Kasumi-1 (cell line): ENCODE results near the gene EFCAB7.

Experiments
- DNase-seq, 2 experiments: peaks; one replicate each; lab custom pipeline; 2025; lab: John Stamatoyannopoulos, UW

The EFCAB7 gene

GRCh38 chr1:63522891-63523728 lies at the start of gene EFCAB7, which contains the start of gene ITGB3BP:
TSS of gene EFCAB7 (plus strand) at chr1:63523525. CDS start at chr1:63525573, 2,048 bp downstream.
TSS of gene ITGB3BP (minus strand) at chr1:63523225. CDS start at chr1:63523133, 92 bp downstream.
- peak; percentile 89 to 98 for DNase-seq

GRCh38 chr1:63475761-63476160 lies 47.6 kb upstream of the EFCAB7 start:
- DNase-seq, result no peak

- no peak for DNase-seq
These were observed 43.3 kb upstream of the EFCAB7 start for GRCh38 chr1:63480057-63480456.

GRCh38 chr1:63486629-63487028 lies 36.7 kb upstream of the EFCAB7 start:
- no peak for DNase-seq

- DNase-seq, result no peak
These were observed 35.8 kb upstream of the EFCAB7 start for GRCh38 chr1:63487336-63488065.

GRCh38 chr1:63497577-63497976 lies 25.7 kb upstream of the EFCAB7 start:
- DNase-seq, result no peak

GRCh38 chr1:63498106-63498505 lies 25.2 kb upstream of the EFCAB7 start:
- no peak for DNase-seq

GRCh38 chr1:63501256-63501655 lies 22.1 kb upstream of the EFCAB7 start:
- DNase-seq, result no peak

- no peak for DNase-seq
These were observed 16.5 kb upstream of the EFCAB7 start for GRCh38 chr1:63506782-63507181.

- DNase-seq, result no peak
These were observed 13.6 kb upstream of the EFCAB7 start for GRCh38 chr1:63509718-63510117.

- DNase-seq, result no peak
These were observed 10.7 kb upstream of the EFCAB7 start for GRCh38 chr1:63512584-63512983.

GRCh38 chr1:63516629-63517028 lies 6.7 kb upstream of the EFCAB7 start:
- no peak for DNase-seq

- peak; percentile 37 to 40 for DNase-seq
These were observed 413 bp downstream of the EFCAB7 start for GRCh38 chr1:63523738-63524137.

- no peak for DNase-seq
These were observed 876 bp downstream of the EFCAB7 start for GRCh38 chr1:63524201-63524600.

GRCh38 chr1:63532727-63533126 lies 9.4 kb downstream of the EFCAB7 start:
- no peak for DNase-seq

GRCh38 chr1:63533931-63534330 lies 10.6 kb downstream of the EFCAB7 start:
- no peak for DNase-seq

- DNase-seq, result no peak
These were observed 11.1 kb downstream of the EFCAB7 start for GRCh38 chr1:63534406-63534805.

GRCh38 chr1:63537006-63537405 lies 13.7 kb downstream of the EFCAB7 start:
- no peak for DNase-seq

GRCh38 chr1:63537940-63538339 lies 14.6 kb downstream of the EFCAB7 start:
- DNase-seq, result peak; percentile 10 to 52

GRCh38 chr1:63545780-63546179 lies 22.5 kb downstream of the EFCAB7 start:
- DNase-seq, result no peak

GRCh38 chr1:63547621-63548294 lies 24.4 kb downstream of the EFCAB7 start:
- no peak for DNase-seq

GRCh38 chr1:63548303-63548702 lies 25.0 kb downstream of the EFCAB7 start:
- DNase-seq, result no peak

GRCh38 chr1:63548877-63549276 lies 25.6 kb downstream of the EFCAB7 start:
- DNase-seq, result no peak
